ENCODE results near the gene NFIB.

DNA sequence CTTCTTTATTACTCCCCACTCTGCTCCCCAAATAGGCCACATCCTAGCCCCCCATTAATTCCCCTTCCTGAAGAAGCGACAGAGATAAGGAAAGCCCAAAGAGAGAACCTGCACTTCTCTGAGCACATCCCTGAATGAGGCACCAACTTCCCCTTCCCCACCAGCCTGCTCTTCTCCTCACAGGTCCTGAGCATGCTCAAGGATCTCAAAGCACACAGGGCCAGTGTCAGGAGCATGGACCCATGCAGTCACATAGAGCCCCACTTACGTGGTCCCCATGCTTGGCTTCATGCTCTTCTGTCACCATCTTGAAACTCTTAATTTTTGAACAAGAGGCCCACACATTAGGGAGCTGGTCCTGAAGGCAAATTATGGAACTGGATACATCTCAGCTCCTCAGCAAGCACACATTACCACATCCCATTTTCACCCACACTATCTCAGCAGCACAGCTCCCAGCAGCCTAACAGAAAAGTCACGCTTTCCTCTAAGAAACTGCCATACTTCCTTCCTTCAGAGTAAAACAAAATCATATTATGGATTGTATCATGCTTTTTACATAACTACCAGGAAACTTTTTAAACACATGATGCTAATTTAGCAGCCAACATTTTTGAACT, 99.8 kb downstream of the NFIB start:
- TF ChIP-seq YY1 (IDR thresholded peaks at IDR 0.05; ENCODE audit: low read depth) = no peak
- no peak for TF ChIP-seq TAF1 (IDR thresholded peaks at IDR 0.05; ENCODE audit: borderline replicate concordance, low read depth, low read length)

All from SK-N-SH (cell line).